Measurements from ENCODE around the gene DCC.

DNA sequence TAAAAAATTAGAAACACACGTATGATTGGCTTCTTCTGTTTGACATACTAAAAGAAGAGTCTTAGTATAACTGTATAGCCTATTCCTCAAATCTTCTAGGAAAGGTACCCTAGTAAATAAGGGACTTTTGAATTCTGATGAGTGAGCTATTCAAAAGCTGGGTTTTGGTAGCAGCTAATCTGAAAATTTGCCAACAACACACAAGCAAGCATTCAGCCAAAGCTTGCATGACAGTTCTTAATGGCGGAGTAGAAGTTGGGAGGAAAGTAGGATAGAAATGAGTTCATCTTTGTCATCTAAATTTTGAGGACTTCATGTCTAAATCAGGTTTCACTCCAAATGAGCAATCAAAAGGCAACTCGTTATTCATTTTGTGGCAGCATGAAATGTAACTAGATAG lies 1071.5 kb downstream of the DCC start:
- no peak for TF ChIP-seq CTCF (IDR thresholded peaks at IDR 0.05)
- TF ChIP-seq EP300 (IDR thresholded peaks at IDR 0.05), result no peak
- no peak for TF ChIP-seq POLR2A (IDR thresholded peaks at IDR 0.05)
